Mesothelial cell of epicardium (in vitro differentiated cells): ENCODE data around the gene CLEC4F. TPM values are rescaled to one million over a fixed set of nuclear protein-coding genes. Genes with fewer than 3 reads are reported as not detected.
"Not testable (repeated sequence)": the region's sequence is repeated elsewhere in the genome, so short reads cannot be mapped to it uniquely, and the experiment has no call there.

Experiments used
- DNase-seq, 2 experiments: peaks; one replicate each; pipeline ENCODE4 v3.0.0; 2021; ENCODE audit warnings: low spot score in 2 of 2; ENCODE audit not compliant: unreplicated experiment in 2 of 2
- H3K27ac Mint-ChIP-seq: 2 replicates; pipeline ENCODE4 v1.8.0; 2021; ENCODE audit warnings: mixed read lengths
- H3K27me3 Mint-ChIP-seq: 2 replicates; pipeline ENCODE4 v1.8.0; 2021; ENCODE audit warnings: low read depth, mixed read lengths
- H3K36me3 Mint-ChIP-seq: 2 replicates; pipeline ENCODE4 v1.8.0; 2021; ENCODE audit warnings: mixed read lengths
- H3K4me1 Mint-ChIP-seq: 2 replicates; pipeline ENCODE4 v1.8.0; 2021; ENCODE audit warnings: mixed read lengths
- H3K4me3 Mint-ChIP-seq: 2 replicates; pipeline ENCODE4 v1.8.0; 2021; ENCODE audit warnings: mild to moderate bottlenecking, moderate library complexity, mixed read lengths
- H3K9me3 Mint-ChIP-seq: 2 replicates; pipeline ENCODE4 v1.8.0; 2021; ENCODE audit warnings: mixed read lengths
- CTCF ChIP-seq: fragments of 200-600 bp; sonication (generic); IDR thresholded peaks from one replicate; pipeline ENCODE4 v1.5.0; 2021; ENCODE audit warnings: antibody characterized with exemption; ENCODE audit not compliant: unreplicated experiment
- total RNA-seq: library from RNA; stranded (reverse); gene quantifications from 3 replicates; pipeline ENCODE4 v1.2.1, GENCODE V29; 2021

Gene CLEC4F
- total RNA-seq, 1 donor from 2014 or later: not detected

- TF ChIP-seq CTCF: no peak
- DNase-seq: no peak
- peaks cover 14% of the 10 kb centered on the region for H3K9me3 Mint-ChIP-seq
- H3K4me1 Mint-ChIP-seq: no peaks in the 10 kb centered on the region
- H3K27me3 Mint-ChIP-seq: peaks cover 81% of the 10 kb centered on the region
- no peak overlapping the region for H3K27ac Mint-ChIP-seq
- no peaks in the 10 kb centered on the region for H3K36me3 Mint-ChIP-seq
- no peak overlapping the region for H3K4me3 Mint-ChIP-seq
These were observed 18.7 kb downstream of the CLEC4F start for GRCh38 chr2:70801607-70802263.

- no peaks in the 10 kb centered on the region for H3K4me1 Mint-ChIP-seq
- H3K27me3 Mint-ChIP-seq: peaks cover 88% of the 10 kb centered on the region
- no peaks in the 10 kb centered on the region for H3K36me3 Mint-ChIP-seq
- no peak overlapping the region for H3K4me3 Mint-ChIP-seq
- H3K27ac Mint-ChIP-seq: no peak overlapping the region
- DNase-seq: no peak
- H3K9me3 Mint-ChIP-seq: peaks cover 14% of the 10 kb centered on the region
- no peak for TF ChIP-seq CTCF
These were observed 20.7 kb downstream of the CLEC4F start for GRCh38 chr2:70799706-70800105.

GRCh38 chr2:70797996-70798395, 22.4 kb downstream of the CLEC4F start:
- H3K36me3 Mint-ChIP-seq, H3K27ac Mint-ChIP-seq, DNase-seq, H3K4me1 Mint-ChIP-seq, H3K4me3 Mint-ChIP-seq: not testable (repeated sequence)
- Mint-ChIP-seq H3K9me3 (peaks cover 16% of the 10 kb centered on the region), H3K27me3 (peaks cover 93% of the 10 kb centered on the region)

GRCh38 chr2:70797506-70797905, 22.9 kb downstream of the CLEC4F start:
- Mint-ChIP-seq H3K4me3 (no peak overlapping the region), H3K36me3 (no peaks in the 10 kb centered on the region), H3K4me1 (no peaks in the 10 kb centered on the region), H3K27ac (no peak overlapping the region), H3K9me3 (peaks cover 16% of the 10 kb centered on the region), H3K27me3 (peaks cover 93% of the 10 kb centered on the region)
- no peak for DNase-seq
- no peak for TF ChIP-seq CTCF

- peaks cover 16% of the 10 kb centered on the region for H3K9me3 Mint-ChIP-seq
- H3K36me3 Mint-ChIP-seq: no peaks in the 10 kb centered on the region
- H3K4me1 Mint-ChIP-seq: no peaks in the 10 kb centered on the region
- no peak overlapping the region for H3K27ac Mint-ChIP-seq
- TF ChIP-seq CTCF: no peak
- no peak overlapping the region for H3K4me3 Mint-ChIP-seq
- DNase-seq: no peak
- peaks cover 94% of the 10 kb centered on the region for H3K27me3 Mint-ChIP-seq
These were observed 24.1 kb downstream of the CLEC4F start for GRCh38 chr2:70796262-70796661.

- no peak for TF ChIP-seq CTCF
- Mint-ChIP-seq H3K9me3 (peaks cover 14% of the 10 kb centered on the region), H3K27me3 (peaks cover 92% of the 10 kb centered on the region), H3K27ac (no peak overlapping the region), H3K4me3 (no peak overlapping the region), H3K4me1 (peaks cover 2% of the 10 kb centered on the region), H3K36me3 (no peaks in the 10 kb centered on the region)
- no peak for DNase-seq
These were observed 25.0 kb downstream of the CLEC4F start for GRCh38 chr2:70795164-70795995.
